OCI-LY3 (cell line): ENCODE data around the gene SKA1.

Experiments
- CTCF ChIP-seq: fragments of 200-600, 300-600 bp; sonication (generic); IDR thresholded peaks from 2 replicates; pipeline ENCODE4 v1.5.1; 2014; ENCODE audit warnings: antibody characterized with exemption, low read length, low read depth
- EZH2phosphoT487 ChIP-seq: fragments of 200-600 bp; shearing (Covaris generic); IDR thresholded peaks from 2 replicates; pipeline ENCODE4 v1.6.1; 2018; ENCODE audit warnings: antibody characterized with exemption, mixed run types, low read depth

- TF ChIP-seq CTCF (no peak), EZH2phosphoT487 (no peak)
These were observed 20.2 kb downstream of the SKA1 start for GRCh38 chr18:50395093-50395492.
